Liver (tissue), 9 donors: ENCODE data around the gene SAPCD2. TPM values are rescaled to one million over a fixed set of nuclear protein-coding genes. Genes with fewer than 3 reads are reported as not detected.

Experiments used
- DNase-seq: peaks from one replicate; pipeline ENCODE4 v3.0.0-alpha.2; 2017; ENCODE audit warnings: low spot score
- H3K27ac ChIP-seq, 2 donors: one replicate each; pipeline ENCODE4 v1.7.0; 2013; ENCODE audit warnings: inconsistent platforms in 2 of 2, low read length in 2 of 2, control low read depth in 1 of 2, low read depth in 1 of 2, mild to moderate bottlenecking in 1 of 2
- H3K27me3 ChIP-seq, 4 donors: one replicate each; pipeline versions ENCODE4 v1.6.1 to v1.7.0; 2013; ENCODE audit warnings: low read length in 3 of 4, inconsistent platforms in 1 of 4, mild to moderate bottlenecking in 1 of 4, moderate library complexity in 1 of 4; ENCODE audit not compliant: control insufficient read depth in 4 of 4, insufficient read depth in 4 of 4
- H3K36me3 ChIP-seq, 4 donors: one replicate each; pipeline versions ENCODE4 v1.6.1 to v1.7.0; 2013; ENCODE audit warnings: low read length in 3 of 4, mild to moderate bottlenecking in 3 of 4, low read depth in 1 of 4, moderate library complexity in 1 of 4; ENCODE audit not compliant: control insufficient read depth in 4 of 4, insufficient read depth in 3 of 4
- H3K4me1 ChIP-seq, 4 donors: one replicate each; pipeline versions ENCODE4 v1.6.1 to v1.7.0; 2013; ENCODE audit warnings: low read length in 3 of 4, mild to moderate bottlenecking in 3 of 4, moderate library complexity in 1 of 4; ENCODE audit not compliant: control insufficient read depth in 4 of 4, insufficient read depth in 4 of 4
- H3K4me3 ChIP-seq, 3 donors: one replicate each; pipeline versions ENCODE4 v1.6.1 to v1.7.0; 2013; ENCODE audit warnings: low read length in 3 of 3, control low read depth in 1 of 3, low read depth in 1 of 3, mild to moderate bottlenecking in 1 of 3
- H3K9ac ChIP-seq, 2 donors: one replicate each; pipeline ENCODE4 v1.7.0; 2013; ENCODE audit warnings: low read length in 2 of 2, mild to moderate bottlenecking in 2 of 2, moderate library complexity in 2 of 2, control low read depth in 1 of 2, low read depth in 1 of 2
- H3K9me3 ChIP-seq, 4 donors: one replicate each; pipeline versions ENCODE4 v1.6.1 to v1.7.0; 2013; ENCODE audit warnings: low read length in 3 of 4; ENCODE audit not compliant: control insufficient read depth in 4 of 4
- ATF3 ChIP-seq: IDR thresholded peaks from 2 replicates; pipeline ENCODE4 v1.6.1; 2016; ENCODE audit warnings: antibody characterized with exemption
- CTCF ChIP-seq: fragments of 150-350 bp; IDR thresholded peaks from 2 replicates; pipeline ENCODE4 v1.5.1; 2017; ENCODE audit warnings: improper control_type of control experiment, low read depth, low read length; ENCODE audit not compliant: missing input control
- EGR1 ChIP-seq, 2 donors: IDR thresholded peaks; 2 replicates each; pipeline ENCODE4 v1.6.1; 2016 to 2018; ENCODE audit warnings: antibody characterized with exemption in 2 of 2, low read depth in 2 of 2
- FOXA1 ChIP-seq: IDR thresholded peaks from 2 replicates; pipeline ENCODE4 v1.6.1; 2016; ENCODE audit warnings: antibody characterized with exemption
- FOXA2 ChIP-seq: IDR thresholded peaks from 2 replicates; pipeline ENCODE4 v1.6.1; 2016; ENCODE audit warnings: antibody characterized with exemption
- GABPA ChIP-seq, 2 donors: IDR thresholded peaks in 1 of 2; conservative IDR thresholded peaks in 1 of 2; 2 replicates each; pipeline ENCODE4 v1.6.1; 2016; ENCODE audit warnings: antibody characterized with exemption in 2 of 2, mild to moderate bottlenecking in 1 of 2, moderate library complexity in 1 of 2
- HNF4A ChIP-seq, 2 donors: conservative IDR thresholded peaks; 2 replicates each; pipeline ENCODE4 v1.6.1; 2016; ENCODE audit warnings: antibody characterized with exemption in 2 of 2, mild to moderate bottlenecking in 2 of 2
- HNF4G ChIP-seq: IDR thresholded peaks from 2 replicates; pipeline ENCODE4 v1.6.1; 2016; ENCODE audit warnings: antibody characterized with exemption
- MAX ChIP-seq: IDR thresholded peaks from 2 replicates; pipeline ENCODE4 v1.6.1; 2016; ENCODE audit warnings: antibody characterized with exemption
- NR2F2 ChIP-seq: IDR thresholded peaks from 2 replicates; pipeline ENCODE4 v1.6.1; 2016; ENCODE audit warnings: antibody characterized with exemption
- RAD21 ChIP-seq, 2 donors: IDR thresholded peaks; 2 replicates each; pipeline ENCODE4 v1.6.1; 2016; ENCODE audit warnings: antibody characterized with exemption in 2 of 2, mild to moderate bottlenecking in 2 of 2
- REST ChIP-seq: IDR thresholded peaks from 2 replicates; pipeline ENCODE4 v1.6.1; 2016; ENCODE audit warnings: antibody characterized with exemption, mild to moderate bottlenecking
- RXRA ChIP-seq, 2 donors: IDR thresholded peaks; 2 replicates each; pipeline ENCODE4 v1.6.1; 2017 to 2018; ENCODE audit warnings: antibody characterized with exemption in 2 of 2, mild to moderate bottlenecking in 1 of 2
- SP1 ChIP-seq: IDR thresholded peaks from 2 replicates; pipeline ENCODE4 v1.6.1; 2018; ENCODE audit warnings: antibody characterized with exemption, mild to moderate bottlenecking
- TAF1 ChIP-seq: conservative IDR thresholded peaks from 2 replicates; pipeline ENCODE4 v1.6.1; 2016; ENCODE audit warnings: antibody characterized with exemption, mild to moderate bottlenecking
- YY1 ChIP-seq: IDR thresholded peaks from 2 replicates; pipeline ENCODE4 v1.6.1; 2016; ENCODE audit warnings: antibody characterized with exemption, mild to moderate bottlenecking
- ZBTB33 ChIP-seq: IDR thresholded peaks from 2 replicates; pipeline ENCODE4 v1.6.1; 2016; ENCODE audit warnings: antibody characterized with exemption
- WGBS: extraction: QIAGEN DNeasy Blood & Tissue Kit; methylation state at CpG from one replicate; pipeline ENCODE4 v1.1.7; 2013; 5-methylcytosine and 5-hydroxymethylcytosine counted together
- polyA plus RNA-seq, 2 donors: library from polyadenylated mRNA; stranded (reverse) in 1 of 2; unstranded in 1 of 2; fragments of 200-250 nt in 1 of 2; fragments of >200 nt in 1 of 2; fragmentation: Nextera tagmentation in 1 of 2; extraction: Ambion mirVana in 1 of 2; gene quantifications; one replicate each; pipeline versions ENCODE4 v1.2.1 to v1.2.3, GENCODE V29; 2013 to 2015
- total RNA-seq, 2 donors: library from RNA; depleted of rRNA; stranded (reverse); fragments of >200 nt; gene quantifications; one replicate each; pipeline ENCODE4 v1.2.3, GENCODE V29; 2014
- donor health status: healthy.
- donor health status: healthy.
- donor health status: healthy.
- donor health status: healthy.
- donor health status: healthy.

The SAPCD2 gene
- total and polyA plus RNA-seq, 4 donors, result 0.06 to 1.8 (median 0.23) TPM

- Histone ChIP-seq H3K4me3 (peak overlapping the region in 2 of 3 donors; percentile 53 to 72), H3K9ac (peak overlapping the region; percentile 23 to 55), H3K9me3 (no peaks in the 10 kb centered on the region), H3K36me3 (no peaks in the 10 kb centered on the region), H3K4me1 (peaks cover 33 to 58% (median 42%) of the 10 kb centered on the region in 4 donors), H3K27me3 (no peaks in the 10 kb centered on the region), H3K27ac (peak overlapping the region in 1 of 2 donors; percentile 25)
- TF ChIP-seq TAF1 (no peak), HNF4A (conservative IDR thresholded peaks at IDR 0.05) (no peak), YY1 (no peak), RAD21 (IDR thresholded peaks at IDR 0.05) (peak in 1 of 2 donors; percentile 18), HNF4G (no peak), REST (no peak), RXRA (IDR thresholded peaks at IDR 0.05) (no peak), CTCF (peak; percentile 51), GABPA (IDR thresholded peaks at IDR 0.05 in 1 of 2, conservative IDR thresholded peaks at IDR 0.05 in 1 of 2) (no peak), ATF3 (no peak), ZBTB33 (no peak), MAX (no peak), FOXA1 (no peak), SP1 (no peak), FOXA2 (no peak), NR2F2 (no peak), EGR1 (IDR thresholded peaks at IDR 0.05; ENCODE audit: low read depth in 2 of 2) (no peak)
- WGBS, result under 1% methylated on average over 98 of the region's 98 CpGs
- DNase-seq, result peak; percentile 71
These were observed 41.9 kb downstream of the SAPCD2 start for GRCh38 chr9:137028263-137029057.
